Dermis blood vessel endothelial cell (primary cell): ENCODE data around the gene SRY. TPM values are rescaled to one million over a fixed set of nuclear protein-coding genes. Genes with fewer than 3 reads are reported as not detected.
A peak's percentile ranks its signal among the peaks of the same experiment; 100 is the strongest.
"Not testable (repeated sequence)": the region's sequence is repeated elsewhere in the genome, so short reads cannot be mapped to it uniquely, and the experiment has no call there.

ENCODE experiments used
- DNase-seq: peaks from one replicate; pipeline ENCODE4 v3.0.0; 2010
- total RNA-seq: library from RNA; depleted of rRNA; stranded (reverse); fragments of >200 nt; gene quantifications from 2 replicates; pipeline ENCODE4 v1.2.3, GENCODE V29; 2014

SRY gene
- not detected in 2 replicates for total RNA-seq

DNA sequence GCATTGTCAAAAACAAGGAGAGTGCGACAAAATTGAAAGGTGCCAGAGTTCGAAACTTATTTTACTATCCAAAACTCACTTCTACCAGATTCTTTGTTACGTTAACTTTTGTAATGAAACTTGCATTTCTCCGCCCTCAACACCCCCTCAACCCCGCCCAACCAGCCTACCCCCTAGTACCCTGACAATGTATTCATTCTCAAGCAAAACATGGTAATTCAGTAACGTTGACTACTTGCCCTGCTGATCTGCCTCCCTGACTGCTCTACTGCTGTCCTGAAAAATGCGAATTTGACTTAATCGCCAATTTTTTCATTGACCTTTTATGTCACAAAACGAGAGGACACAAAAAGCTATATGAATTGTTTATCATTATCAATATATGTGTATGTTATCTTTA lies at the start of gene SRY:
TSS of gene SRY (minus strand) at position 83 of the 400 bp plus-strand sequence. CDS start at position 4, 79 bp downstream.
- no peak for DNase-seq

DNA sequence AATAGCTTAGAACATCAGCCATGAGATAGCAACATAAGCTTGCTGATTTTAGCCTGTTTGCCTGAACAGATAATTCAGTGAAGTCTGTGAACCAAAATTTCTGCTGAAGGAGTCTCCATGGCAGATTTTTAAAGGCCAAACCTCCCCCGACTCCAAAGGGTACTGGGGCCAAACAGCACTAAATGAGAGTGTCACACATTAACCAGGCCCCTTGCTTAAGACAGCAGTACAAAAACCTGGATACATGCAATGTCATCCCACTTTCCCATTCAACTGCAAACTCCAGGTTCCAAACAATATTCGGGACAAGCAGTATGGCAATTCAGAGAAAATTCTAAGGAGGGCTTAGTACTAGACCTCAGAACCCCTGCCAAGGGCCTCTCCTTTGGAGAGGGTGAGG lies 49.6 kb upstream of the SRY start:
- DNase-seq, result no peak

DNA sequence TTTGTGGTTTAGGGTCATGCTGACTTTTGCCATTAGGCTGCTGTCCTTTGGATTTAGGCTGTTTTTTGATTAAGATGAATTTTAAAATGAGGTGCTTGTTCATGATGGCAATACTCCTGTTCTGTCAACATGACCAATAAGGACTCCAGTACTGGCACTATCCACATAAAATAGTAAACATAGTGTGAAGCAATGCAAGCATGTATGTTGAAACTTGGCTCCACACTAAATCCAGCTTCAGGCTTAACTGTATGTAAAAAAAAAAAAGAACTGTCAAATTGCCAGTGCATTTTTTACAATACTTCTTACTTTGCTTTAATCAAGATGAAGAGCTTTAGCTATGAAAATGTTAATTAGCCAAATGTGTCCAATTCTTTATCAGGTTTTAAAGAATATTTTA lies 47.7 kb upstream of the SRY start:
- no peak for DNase-seq

DNA sequence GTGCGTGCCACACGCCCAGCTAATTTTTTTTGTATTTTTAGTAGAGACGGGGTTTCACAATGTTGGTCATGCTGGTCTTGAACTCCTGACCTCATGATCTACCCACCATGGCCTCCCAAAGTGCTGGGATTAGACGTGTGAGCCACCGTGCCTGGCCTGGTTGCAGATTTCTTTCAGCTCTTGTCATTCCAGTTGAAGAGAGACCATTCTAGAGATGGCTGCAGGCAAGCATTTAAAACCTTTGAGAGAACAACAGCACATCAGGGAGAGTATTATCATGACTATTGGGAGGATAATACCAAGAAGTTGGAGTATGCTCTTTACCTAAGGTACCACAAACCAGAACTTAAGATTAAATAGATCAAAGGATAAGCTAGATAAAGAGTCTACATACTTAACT lies 41.0 kb upstream of the SRY start:
- no peak for DNase-seq

DNA sequence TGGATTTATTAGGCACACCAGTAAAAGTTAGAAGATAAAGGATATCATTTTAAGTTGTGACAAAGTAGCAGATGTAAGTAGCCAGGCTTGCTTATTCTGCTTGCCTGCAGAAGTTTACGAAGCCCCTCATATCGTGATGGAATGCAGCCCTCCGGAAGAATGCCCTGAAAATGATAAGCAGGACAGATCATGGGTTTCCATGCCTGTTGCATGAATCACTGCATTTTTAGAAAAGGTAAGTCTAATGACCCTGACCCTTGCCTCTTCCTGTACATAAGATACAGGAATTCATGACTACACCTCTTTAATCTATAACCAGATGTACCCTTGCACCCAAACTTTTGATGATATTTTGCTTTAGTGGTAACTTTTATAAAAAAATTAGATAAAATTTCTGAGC lies 37.0 kb upstream of the SRY start:
- peak; percentile 26 for DNase-seq

DNA sequence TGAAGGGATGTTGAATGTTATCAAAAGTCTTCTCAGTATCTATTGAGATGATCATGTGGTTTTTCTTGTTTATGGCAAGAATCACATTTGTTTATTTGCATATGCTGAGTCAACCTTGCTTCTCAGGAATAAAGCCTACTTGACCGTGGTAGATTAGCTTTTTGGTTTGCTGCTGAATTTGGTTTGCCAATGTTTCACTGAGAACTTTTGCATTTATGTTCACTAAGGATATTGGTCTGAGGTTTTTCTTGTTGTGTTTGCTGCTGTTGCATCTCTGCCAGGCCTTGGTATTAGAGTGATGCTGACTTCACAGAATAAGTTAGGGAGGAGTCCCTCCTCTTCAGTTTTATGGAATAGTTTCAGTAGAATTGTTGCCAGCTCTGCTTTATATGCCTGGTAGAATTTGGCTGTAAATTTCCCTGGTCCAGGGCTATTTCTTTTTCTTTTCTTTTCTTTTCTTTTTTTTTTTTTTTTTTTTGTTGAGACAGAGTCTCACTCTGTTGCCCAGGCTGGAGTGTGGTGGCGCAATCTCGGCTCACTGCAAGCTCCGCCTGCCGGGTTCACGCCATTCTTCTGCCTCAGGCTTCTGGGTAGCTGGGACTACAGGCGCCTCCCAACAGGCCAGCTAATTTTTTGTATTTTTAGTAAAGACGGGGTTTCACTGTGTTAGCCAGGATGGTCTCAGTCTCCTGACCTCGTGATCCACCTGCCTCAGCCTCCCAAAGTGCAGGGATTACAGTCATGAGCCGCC lies 29.8 kb upstream of the SRY start:
- DNase-seq, result not testable (repeated sequence)

DNA sequence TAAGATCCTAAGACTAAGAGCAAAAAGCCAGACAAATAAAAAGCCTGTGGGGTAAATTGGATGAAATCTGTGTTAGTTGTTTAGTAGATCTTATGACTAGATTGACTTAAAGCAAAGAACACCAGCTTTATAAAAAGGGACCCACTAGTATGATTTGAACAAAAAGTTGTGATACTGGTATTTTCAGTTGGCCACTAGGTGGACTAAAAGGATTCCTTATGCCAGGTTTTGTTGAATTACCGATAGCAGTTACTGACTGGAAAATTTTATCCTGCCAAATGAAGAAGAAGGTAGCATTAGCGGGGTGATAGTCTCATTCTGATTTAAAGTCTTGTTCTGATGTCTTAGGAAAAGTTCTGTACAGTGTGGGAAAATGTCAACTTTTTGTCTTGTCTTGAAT lies 12.8 kb upstream of the SRY start:
- DNase-seq, result peak; percentile 51

DNA sequence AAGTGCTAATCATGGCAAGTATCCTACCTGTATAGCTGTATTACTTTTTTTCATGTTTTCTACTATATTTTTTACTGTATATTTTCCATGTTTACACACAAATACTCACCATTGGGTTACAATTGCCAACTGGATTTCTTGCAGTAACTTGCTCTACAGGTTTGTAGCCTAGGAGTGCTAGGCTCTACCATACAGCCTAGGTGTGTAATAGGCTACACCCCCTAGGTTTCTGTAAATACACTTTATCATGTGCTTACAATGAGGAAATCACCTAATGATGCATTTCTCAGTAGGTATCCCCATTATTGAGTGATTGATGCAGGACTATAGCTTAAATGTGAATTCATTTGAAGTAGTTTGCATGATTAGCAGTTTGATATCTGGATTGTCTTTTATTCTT lies 10.5 kb upstream of the SRY start:
- DNase-seq, result no peak

DNA sequence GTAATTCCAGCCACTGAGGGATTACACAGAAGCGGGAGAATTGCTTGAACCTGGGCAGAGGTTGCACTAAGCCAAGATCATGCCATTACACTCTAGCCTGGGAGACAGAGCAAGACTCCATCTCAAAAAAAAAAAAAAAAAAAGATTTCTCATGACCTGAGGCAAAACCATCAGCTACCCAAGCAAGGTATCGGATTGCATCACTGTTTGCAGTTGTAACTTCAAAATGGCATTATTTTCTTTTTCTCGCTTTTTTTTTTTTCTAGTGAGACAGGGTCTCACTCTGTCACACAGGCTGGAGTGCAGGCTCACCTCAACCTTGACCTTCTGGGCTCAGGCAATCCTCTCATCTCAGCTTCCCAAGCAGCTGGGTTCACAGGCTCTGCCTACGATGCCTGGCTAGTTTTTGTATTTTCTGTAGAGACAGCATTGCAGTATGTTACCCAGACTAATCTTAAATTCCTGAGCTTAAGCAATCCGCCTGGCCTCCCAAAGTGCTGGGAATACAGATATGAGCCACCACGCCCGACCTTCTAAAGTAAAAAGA lies 9.6 kb upstream of the SRY start:
- no peak for DNase-seq

DNA sequence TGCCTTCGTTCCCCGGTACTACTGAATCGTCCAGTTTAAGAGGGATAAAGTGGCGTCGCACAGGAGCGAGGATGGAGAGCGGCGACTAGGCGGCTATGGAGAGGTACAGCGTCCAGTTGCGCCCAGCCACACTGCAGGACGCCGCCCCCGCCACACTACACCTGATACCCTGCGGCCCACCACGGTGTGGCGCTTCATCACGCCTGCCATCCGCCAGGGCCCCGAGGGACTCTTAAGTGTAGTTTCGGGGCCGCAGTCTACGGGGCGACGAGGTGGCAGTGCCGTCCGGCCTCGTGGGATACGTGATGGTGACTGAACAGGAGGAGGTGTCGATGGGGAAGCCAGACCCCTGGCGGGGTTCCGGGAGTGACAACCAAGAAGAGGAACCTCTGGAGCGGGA lies 2.3 kb upstream of the SRY start:
- no peak for DNase-seq

DNA sequence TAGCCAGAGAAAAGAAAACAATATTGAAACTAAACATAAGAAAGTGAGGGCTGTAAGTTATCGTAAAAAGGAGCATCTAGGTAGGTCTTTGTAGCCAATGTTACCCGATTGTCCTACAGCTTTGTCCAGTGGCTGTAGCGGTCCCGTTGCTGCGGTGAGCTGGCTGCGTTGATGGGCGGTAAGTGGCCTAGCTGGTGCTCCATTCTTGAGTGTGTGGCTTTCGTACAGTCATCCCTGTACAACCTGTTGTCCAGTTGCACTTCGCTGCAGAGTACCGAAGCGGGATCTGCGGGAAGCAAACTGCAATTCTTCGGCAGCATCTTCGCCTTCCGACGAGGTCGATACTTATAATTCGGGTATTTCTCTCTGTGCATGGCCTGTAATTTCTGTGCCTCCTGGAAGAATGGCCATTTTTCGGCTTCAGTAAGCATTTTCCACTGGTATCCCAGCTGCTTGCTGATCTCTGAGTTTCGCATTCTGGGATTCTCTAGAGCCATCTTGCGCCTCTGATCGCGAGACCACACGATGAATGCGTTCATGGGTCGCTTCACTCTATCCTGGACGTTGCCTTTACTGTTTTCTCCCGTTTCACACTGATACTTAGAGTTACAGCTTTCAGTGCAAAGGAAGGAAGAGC lies 488 bp downstream of the SRY start:
- DNase-seq, result peak; percentile 23

Other genes with a start within 250 kb of the SRY start
- 0.34 and 362 TPM in 2 replicates for gene RPS4Y1, start 53.9 kb upstream of the SRY start, total RNA-seq
- gene ZFY, start 147.7 kb upstream of the SRY start, total RNA-seq, result 21.2 TPM in 1 of 2 replicates, not detected in the other